ENCODE results near the gene RUFY3. TPM values are rescaled to one million over a fixed set of nuclear protein-coding genes. Genes with fewer than 3 reads are reported as not detected.
A peak's percentile ranks its signal among the peaks of the same experiment; 100 is the strongest.
"Not testable (repeated sequence)": the region's sequence is repeated elsewhere in the genome, so short reads cannot be mapped to it uniquely, and the experiment has no call there.

RUFY3 gene
- polyA plus RNA-seq, 1 donor: 70.1 TPM

- Histone ChIP-seq H3K4me1 (ENCODE audit: control insufficient read depth, insufficient read depth, low read length) (peaks cover 10% of the 10 kb centered on the region), H3K36me3 (ENCODE audit: control insufficient read depth, insufficient read depth, low read length) (peaks cover 15% of the 10 kb centered on the region), H3K4me3 (ENCODE audit: low read length) (peak overlapping the region; percentile 82), H3K27ac (ENCODE audit: low read length) (peak overlapping the region; percentile 83), H3K9me3 (ENCODE audit: control insufficient read depth, low read depth, low read length) (no peaks in the 10 kb centered on the region), H3K27me3 (ENCODE audit: control insufficient read depth, insufficient read depth, low read length) (no peaks in the 10 kb centered on the region)
- peak; percentile 59 to 84 for DNase-seq
- 0% methylated on average over 1 of the region's 80 CpGs for WGBS (ENCODE audit: insufficient coverage, low lambda C conversion rate)
Measured at GRCh38 chr4:70838666-70839588, 117.2 kb downstream of the RUFY3 start.

DNA sequence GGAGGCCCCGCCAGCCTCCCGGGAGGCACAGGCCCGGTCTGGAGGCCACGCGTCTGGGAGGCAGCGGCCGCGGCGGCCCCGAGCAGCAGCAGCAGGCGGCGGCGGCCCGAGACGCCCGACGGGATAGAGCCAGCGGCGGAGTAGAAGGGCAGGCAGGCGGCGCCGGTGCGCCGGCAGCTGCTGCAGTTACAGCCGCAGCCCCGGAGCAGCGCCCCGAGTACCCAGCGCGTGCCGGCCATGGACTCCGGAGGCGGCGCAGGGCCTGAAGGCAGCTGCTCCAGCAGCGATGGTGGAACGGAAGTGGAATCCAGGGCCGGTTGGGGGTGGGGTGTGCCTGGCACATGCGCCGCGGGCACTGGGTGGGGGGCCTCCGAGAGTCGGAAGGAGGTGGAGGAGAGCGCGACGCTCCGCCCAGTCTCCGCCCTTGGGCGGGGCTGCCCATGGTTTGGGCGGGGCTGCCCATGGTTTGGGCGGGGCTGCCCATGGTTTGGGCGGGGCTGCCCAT lies 117.9 kb downstream of the RUFY3 start, which contains the start of gene GRSF1:
Gene GRSF1 (minus strand): TSS at position 302 of the 505 bp plus-strand sequence. CDS start 63 bp downstream, at position 239.
- Histone ChIP-seq H3K9me3 (ENCODE audit: control insufficient read depth, low read depth, low read length) (no peaks in the 10 kb centered on the region), H3K27me3 (ENCODE audit: control insufficient read depth, insufficient read depth, low read length) (no peaks in the 10 kb centered on the region), H3K36me3 (ENCODE audit: control insufficient read depth, insufficient read depth, low read length) (peaks cover 12% of the 10 kb centered on the region), H3K27ac (ENCODE audit: low read length) (peak within 1 kb of the TSS; percentile 83), H3K4me1 (ENCODE audit: control insufficient read depth, insufficient read depth, low read length) (peaks cover 10% of the 10 kb centered on the region), H3K4me3 (ENCODE audit: low read length) (peak within 1 kb of the TSS; percentile 82)
- no CpG with 5 or more reads among the region's 51 CpGs for WGBS (ENCODE audit: insufficient coverage, low lambda C conversion rate)
- peak; percentile 92 to 94 for DNase-seq

DNA sequence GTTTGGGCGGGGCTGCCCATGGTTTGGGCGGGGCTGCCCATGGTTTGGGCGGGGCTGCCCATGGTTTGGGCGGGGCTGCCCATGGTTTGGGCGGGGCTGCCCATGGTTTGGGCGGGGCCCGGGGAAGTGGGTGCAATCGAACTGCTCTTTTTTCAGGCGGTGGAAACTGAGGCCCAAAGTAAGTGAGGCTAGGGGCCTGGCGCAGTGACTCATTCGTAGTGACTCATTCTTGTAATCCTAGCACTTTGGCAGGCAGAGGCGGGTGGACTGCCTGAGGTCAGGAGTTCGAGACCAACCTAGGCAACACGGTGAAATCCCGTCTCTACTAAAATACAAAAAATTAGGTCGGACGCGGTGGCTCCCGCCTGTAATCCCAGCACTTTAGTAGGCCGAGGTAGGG lies 118.4 kb downstream of the RUFY3 start:
- H3K27me3 ChIP-seq (ENCODE audit: control insufficient read depth, insufficient read depth, low read length); H3K4me3 ChIP-seq (ENCODE audit: low read length); H3K27ac ChIP-seq (ENCODE audit: low read length); H3K9me3 ChIP-seq (ENCODE audit: control insufficient read depth, low read depth, low read length); H3K36me3 ChIP-seq (ENCODE audit: control insufficient read depth, insufficient read depth, low read length): not testable (repeated sequence)
- peaks cover 10% of the 10 kb centered on the region for H3K4me1 ChIP-seq (ENCODE audit: control insufficient read depth, insufficient read depth, low read length)
- no CpG with 5 or more reads among the region's 20 CpGs for WGBS (ENCODE audit: insufficient coverage, low lambda C conversion rate)
- DNase-seq: peak; percentile 6 to 37

GRCh38 chr4:70840631-70841030 lies 118.9 kb downstream of the RUFY3 start:
- H3K4me3 ChIP-seq (ENCODE audit: low read length): not testable (repeated sequence)

DNA sequence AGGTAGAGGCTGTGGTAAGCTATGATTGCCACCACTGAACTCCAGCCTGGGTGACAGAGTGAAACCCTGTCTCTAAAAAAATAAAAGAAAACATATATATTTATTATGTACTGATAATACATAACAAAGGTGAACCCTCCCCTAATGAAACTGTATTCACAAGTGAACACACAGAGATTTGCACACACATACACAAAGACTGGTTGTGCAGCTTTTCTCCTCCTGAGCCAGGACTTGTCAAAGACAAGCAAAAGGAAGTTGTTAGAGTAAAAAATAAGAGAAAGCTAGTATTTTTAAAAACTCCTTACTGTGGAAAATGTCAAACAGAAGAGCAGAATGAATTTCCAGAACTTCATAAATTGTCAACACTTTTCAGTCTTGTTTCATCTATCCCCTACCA lies 119.4 kb downstream of the RUFY3 start:
- DNase-seq: no peak
- H3K4me3 ChIP-seq (ENCODE audit: low read length): no peak overlapping the region
- no peaks in the 10 kb centered on the region for H3K27me3 ChIP-seq (ENCODE audit: control insufficient read depth, insufficient read depth, low read length)
- H3K4me1 ChIP-seq (ENCODE audit: control insufficient read depth, insufficient read depth, low read length): peaks cover 10% of the 10 kb centered on the region
- H3K27ac ChIP-seq (ENCODE audit: low read length): no peak overlapping the region
- H3K36me3 ChIP-seq (ENCODE audit: control insufficient read depth, insufficient read depth, low read length): no peaks in the 10 kb centered on the region
- H3K9me3 ChIP-seq (ENCODE audit: control insufficient read depth, low read depth, low read length): no peaks in the 10 kb centered on the region

More at GRCh38 chr4:70840631-70841030, 118.9 kb downstream of the RUFY3 start:
- H3K36me3 ChIP-seq (ENCODE audit: control insufficient read depth, insufficient read depth, low read length); DNase-seq; H3K27me3 ChIP-seq (ENCODE audit: control insufficient read depth, insufficient read depth, low read length); H3K27ac ChIP-seq (ENCODE audit: low read length); H3K9me3 ChIP-seq (ENCODE audit: control insufficient read depth, low read depth, low read length): not testable (repeated sequence)
- no CpG with 5 or more reads among the region's 16 CpGs for WGBS (ENCODE audit: insufficient coverage, low lambda C conversion rate)
- peaks cover 10% of the 10 kb centered on the region for H3K4me1 ChIP-seq (ENCODE audit: control insufficient read depth, insufficient read depth, low read length)

GRCh38 chr4:70841951-70842350 lies 120.2 kb downstream of the RUFY3 start:
- H3K4me1 ChIP-seq (ENCODE audit: control insufficient read depth, insufficient read depth, low read length): peaks cover 9% of the 10 kb centered on the region
- no peak overlapping the region for H3K27ac ChIP-seq (ENCODE audit: low read length)
- H3K4me3 ChIP-seq (ENCODE audit: low read length): no peak overlapping the region
- H3K27me3 ChIP-seq (ENCODE audit: control insufficient read depth, insufficient read depth, low read length): no peaks in the 10 kb centered on the region
- no peak for DNase-seq
- no peaks in the 10 kb centered on the region for H3K36me3 ChIP-seq (ENCODE audit: control insufficient read depth, insufficient read depth, low read length)
- no CpG with 5 or more reads among the region's 1 CpG for WGBS (ENCODE audit: insufficient coverage, low lambda C conversion rate)
- no peaks in the 10 kb centered on the region for H3K9me3 ChIP-seq (ENCODE audit: control insufficient read depth, low read depth, low read length)

- Histone ChIP-seq H3K4me3 (ENCODE audit: low read length) (no peak overlapping the region), H3K36me3 (ENCODE audit: control insufficient read depth, insufficient read depth, low read length) (no peaks in the 10 kb centered on the region), H3K27ac (ENCODE audit: low read length) (no peak overlapping the region), H3K27me3 (ENCODE audit: control insufficient read depth, insufficient read depth, low read length) (no peaks in the 10 kb centered on the region), H3K4me1 (ENCODE audit: control insufficient read depth, insufficient read depth, low read length) (no peaks in the 10 kb centered on the region), H3K9me3 (ENCODE audit: control insufficient read depth, low read depth, low read length) (no peaks in the 10 kb centered on the region)
- DNase-seq: no peak
- no CpG with 5 or more reads among the region's 6 CpGs for WGBS (ENCODE audit: insufficient coverage, low lambda C conversion rate)
Measured at GRCh38 chr4:70842761-70843435, 121.1 kb downstream of the RUFY3 start.

GRCh38 chr4:70844180-70844579 lies 122.4 kb downstream of the RUFY3 start:
- DNase-seq: no peak
- WGBS (ENCODE audit: insufficient coverage, low lambda C conversion rate): 100% methylated on average over 1 of the region's 9 CpGs

GRCh38 chr4:70849291-70849690 lies 127.5 kb downstream of the RUFY3 start:
- H3K36me3 ChIP-seq (ENCODE audit: control insufficient read depth, insufficient read depth, low read length): no peaks in the 10 kb centered on the region
- DNase-seq: no peak
- H3K27me3 ChIP-seq (ENCODE audit: control insufficient read depth, insufficient read depth, low read length): no peaks in the 10 kb centered on the region
- H3K4me1 ChIP-seq (ENCODE audit: control insufficient read depth, insufficient read depth, low read length): no peaks in the 10 kb centered on the region
- H3K27ac ChIP-seq (ENCODE audit: low read length): no peak overlapping the region
- H3K4me3 ChIP-seq (ENCODE audit: low read length): no peak overlapping the region
- H3K9me3 ChIP-seq (ENCODE audit: control insufficient read depth, low read depth, low read length): no peaks in the 10 kb centered on the region
- 95% methylated on average over 2 of the region's 5 CpGs for WGBS (ENCODE audit: insufficient coverage, low lambda C conversion rate)

More at GRCh38 chr4:70844180-70844579, 122.4 kb downstream of the RUFY3 start:
- no peak overlapping the region for H3K27ac ChIP-seq (ENCODE audit: low read length)
- no peaks in the 10 kb centered on the region for H3K27me3 ChIP-seq (ENCODE audit: control insufficient read depth, insufficient read depth, low read length)
- no peaks in the 10 kb centered on the region for H3K4me1 ChIP-seq (ENCODE audit: control insufficient read depth, insufficient read depth, low read length)
- H3K4me3 ChIP-seq (ENCODE audit: low read length): no peak overlapping the region
- no peaks in the 10 kb centered on the region for H3K36me3 ChIP-seq (ENCODE audit: control insufficient read depth, insufficient read depth, low read length)
- H3K9me3 ChIP-seq (ENCODE audit: control insufficient read depth, low read depth, low read length): no peaks in the 10 kb centered on the region

- no CpG with 5 or more reads among the region's 2 CpGs for WGBS (ENCODE audit: insufficient coverage, low lambda C conversion rate)
- H3K27ac ChIP-seq (ENCODE audit: low read length): no peak overlapping the region
- no peak for DNase-seq
Measured at GRCh38 chr4:70855464-70855863, 133.7 kb downstream of the RUFY3 start.

More at GRCh38 chr4:70855464-70855863, 133.7 kb downstream of the RUFY3 start:
- Histone ChIP-seq H3K4me3 (ENCODE audit: low read length) (no peak overlapping the region), H3K27me3 (ENCODE audit: control insufficient read depth, insufficient read depth, low read length) (no peaks in the 10 kb centered on the region), H3K36me3 (ENCODE audit: control insufficient read depth, insufficient read depth, low read length) (no peaks in the 10 kb centered on the region), H3K9me3 (ENCODE audit: control insufficient read depth, low read depth, low read length) (no peaks in the 10 kb centered on the region), H3K4me1 (ENCODE audit: control insufficient read depth, insufficient read depth, low read length) (no peaks in the 10 kb centered on the region)

Data from large intestine (tissue), 3 donors.